HG03196 (cell line): ENCODE data around the gene WFIKKN2.
"Not testable (repeated sequence)": the region's sequence is repeated elsewhere in the genome, so short reads cannot be mapped to it uniquely, and the experiment has no call there.

Experiments
- ATAC-seq: cut with Tn5 transposase; IDR thresholded peaks from one replicate; pipeline ENCODE4 v1.9.1; 2021; ENCODE audit not compliant: unreplicated experiment

WFIKKN2 gene

DNA sequence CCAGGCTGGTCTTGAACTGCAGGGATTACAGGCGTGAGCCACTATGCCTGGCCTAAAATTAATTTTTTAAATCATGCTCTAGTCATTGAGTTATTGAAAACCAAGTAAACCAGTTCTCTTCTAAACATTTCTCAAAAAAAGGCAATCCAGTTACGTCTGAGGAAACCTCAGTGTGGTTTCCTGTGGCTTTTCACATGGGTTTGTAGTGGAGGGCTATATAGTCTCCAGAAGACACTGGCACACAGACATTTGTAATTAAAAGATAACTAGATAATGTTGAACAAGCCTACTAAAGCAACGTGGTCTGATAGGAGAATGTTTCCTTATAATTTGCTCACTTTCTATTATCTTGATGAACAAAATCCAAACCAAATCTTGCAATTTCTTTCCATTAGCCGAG is 36.0 kb downstream of the WFIKKN2 start:
- ATAC-seq, result no peak

DNA sequence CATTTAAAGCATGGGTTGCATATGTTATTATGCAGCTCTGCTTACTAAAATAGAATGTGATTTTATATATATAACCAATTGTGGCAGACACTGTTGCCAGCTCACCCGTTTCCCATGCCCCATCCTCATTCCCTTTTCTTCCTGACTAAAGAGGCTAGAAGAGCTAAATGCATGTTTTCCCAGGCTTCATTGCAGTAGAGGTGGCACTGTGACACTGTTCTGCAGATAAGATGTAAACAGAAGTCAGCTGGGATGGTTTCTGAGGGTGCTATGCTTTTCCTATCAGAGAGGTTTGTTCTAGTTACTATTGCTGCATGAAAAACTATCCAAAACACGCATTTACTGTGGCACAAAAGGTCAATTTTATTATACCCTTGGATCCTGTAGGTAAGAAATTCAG is 36.5 kb downstream of the WFIKKN2 start:
- ATAC-seq, result no peak

DNA sequence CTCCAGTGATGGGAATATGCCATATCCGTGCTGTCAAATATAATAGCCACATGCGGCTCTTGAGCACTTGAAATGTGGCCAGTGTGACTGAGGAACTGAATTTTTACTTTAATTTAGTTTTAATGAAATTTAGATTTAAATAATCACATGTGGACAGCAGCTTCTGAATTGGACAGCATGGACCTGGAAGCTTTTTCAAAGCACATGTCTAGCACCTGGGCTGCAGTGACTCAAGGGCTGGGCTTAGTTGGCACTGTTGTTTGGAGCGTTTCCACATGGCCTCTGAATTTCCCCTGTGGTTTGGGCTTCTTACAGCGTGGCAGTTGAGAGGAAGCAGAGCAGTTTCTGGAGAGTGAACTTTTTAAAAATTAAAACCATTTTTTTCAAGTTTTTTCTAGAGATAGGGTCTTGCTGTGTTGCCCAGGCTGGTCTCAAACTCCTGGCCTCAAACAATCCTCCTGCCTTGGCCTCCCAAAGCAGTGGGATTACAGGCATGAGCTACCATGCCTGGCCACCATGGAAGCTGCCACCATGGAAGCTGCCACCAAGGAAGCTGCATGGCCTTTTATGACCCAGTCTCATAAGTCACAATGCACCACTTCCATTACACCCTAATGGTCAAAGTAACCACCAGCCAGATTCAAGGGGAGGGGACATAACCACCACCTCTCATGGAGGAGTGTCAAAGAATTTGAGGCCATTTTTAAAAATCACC is 37.5 kb downstream of the WFIKKN2 start:
- ATAC-seq, result no peak

DNA sequence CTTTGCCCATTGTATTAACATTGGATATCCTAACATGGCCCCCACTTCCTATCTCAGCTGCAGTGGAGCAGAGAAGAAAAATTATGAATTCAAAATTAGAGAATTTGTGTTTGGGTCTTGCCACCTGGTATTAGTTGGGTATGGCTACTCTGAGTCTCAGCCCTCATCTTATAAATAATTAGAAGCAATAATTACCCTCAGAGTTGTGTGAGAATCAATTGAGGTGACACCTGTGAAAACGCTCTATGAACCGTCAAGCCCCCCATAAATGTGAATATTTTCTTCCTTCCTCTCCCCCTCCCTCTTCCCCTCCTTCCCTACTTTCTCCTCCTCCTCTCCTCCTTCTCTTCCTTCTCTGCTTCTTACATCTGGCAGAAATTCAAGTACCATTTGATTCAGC is 39.7 kb downstream of the WFIKKN2 start:
- no peak for ATAC-seq

DNA sequence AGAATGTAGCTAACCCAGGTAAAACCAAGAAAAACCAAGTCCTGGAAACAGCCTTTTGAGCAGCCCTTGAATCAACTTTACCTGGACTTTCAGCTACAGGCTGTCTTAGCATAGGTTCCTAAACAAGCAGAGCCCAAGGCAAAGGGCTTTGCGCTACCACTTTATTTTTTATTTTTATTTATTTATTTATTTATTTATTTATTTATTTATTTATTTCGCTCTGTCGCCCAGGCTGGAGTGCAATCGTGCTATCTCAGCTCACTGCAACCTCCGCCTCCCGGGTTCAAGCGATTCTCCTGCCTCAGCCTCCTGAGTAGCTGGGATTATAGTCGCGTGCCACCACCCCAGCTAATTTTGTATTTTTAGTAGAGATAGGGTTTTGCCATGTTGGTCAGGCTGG is 41.7 kb downstream of the WFIKKN2 start:
- ATAC-seq, result not testable (repeated sequence)

DNA sequence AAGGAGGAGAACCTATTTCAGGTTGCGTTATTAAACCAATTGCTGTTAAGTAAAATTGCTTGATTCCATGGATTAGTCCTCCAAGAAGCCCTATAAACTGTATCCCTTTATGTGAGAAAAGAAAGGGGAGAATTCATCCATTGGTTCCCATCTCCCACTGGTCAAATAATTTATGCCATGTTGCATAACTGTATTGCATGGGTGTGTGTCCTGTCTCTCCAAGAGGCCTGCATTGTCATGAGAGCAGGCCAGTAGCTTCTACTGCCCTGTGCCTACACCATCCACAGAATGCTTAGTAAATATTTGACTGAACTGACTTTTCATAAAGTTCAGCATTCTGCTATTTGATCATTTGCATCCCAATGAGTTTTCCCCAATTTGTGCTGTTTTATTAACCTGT is 42.5 kb downstream of the WFIKKN2 start:
- ATAC-seq, result no peak

DNA sequence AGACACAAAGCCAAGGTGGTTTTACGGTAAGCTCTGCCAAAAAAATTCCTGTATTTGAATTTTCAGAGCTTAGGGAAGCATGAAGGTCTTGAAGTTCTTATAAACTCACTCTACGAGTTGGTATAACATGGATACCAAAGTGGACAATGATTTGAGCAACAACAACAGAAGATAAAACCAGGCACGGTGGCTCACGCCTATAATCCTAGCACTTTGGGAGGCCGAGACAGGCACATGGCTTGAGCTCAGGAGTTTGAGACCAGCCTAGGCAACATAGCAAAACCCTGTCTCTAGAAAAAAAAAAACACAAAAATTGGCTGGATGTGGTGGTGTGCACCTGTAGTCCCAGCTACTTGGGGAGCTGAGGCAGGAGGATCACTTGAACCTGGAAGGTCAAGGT is 43.7 kb downstream of the WFIKKN2 start:
- no peak for ATAC-seq

DNA sequence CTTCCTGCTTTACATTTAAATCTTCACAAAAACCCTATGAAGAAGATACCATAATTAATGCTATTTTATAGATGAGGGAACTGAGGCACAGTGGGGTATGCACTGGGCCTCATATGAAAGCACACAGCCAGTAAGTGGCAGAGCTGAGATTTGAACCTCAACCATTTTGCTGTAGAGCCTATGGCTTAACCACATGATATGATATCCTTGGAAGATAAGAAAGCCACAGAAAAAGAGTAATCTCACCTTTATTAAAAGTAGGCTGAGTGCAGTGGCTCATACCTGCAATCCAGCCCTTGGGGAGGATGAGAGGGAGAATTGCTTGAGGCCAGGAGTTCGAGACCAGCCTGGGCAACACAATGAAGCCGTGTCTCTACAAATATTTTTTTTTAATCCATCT is 45.8 kb downstream of the WFIKKN2 start:
- ATAC-seq, result no peak

DNA sequence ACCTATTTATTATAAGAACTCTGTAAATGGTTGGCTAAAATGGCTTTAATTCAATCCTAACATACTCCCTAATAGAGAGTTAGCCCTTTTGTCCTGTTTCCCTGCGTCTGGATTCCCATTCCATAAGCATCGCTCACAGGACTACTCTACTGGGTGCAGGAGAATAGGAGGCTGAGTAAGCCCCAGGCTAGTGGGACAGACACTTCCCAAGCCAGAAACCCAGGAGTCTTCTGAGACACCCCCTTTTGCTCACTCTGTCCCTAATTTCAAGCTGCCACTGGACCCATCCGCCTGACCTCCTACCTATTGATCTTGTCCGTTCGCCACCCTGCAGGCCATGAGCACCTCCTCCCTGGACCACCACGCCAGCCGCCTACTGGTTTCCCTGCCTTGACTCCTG is 47.5 kb downstream of the WFIKKN2 start:
- ATAC-seq, result no peak

DNA sequence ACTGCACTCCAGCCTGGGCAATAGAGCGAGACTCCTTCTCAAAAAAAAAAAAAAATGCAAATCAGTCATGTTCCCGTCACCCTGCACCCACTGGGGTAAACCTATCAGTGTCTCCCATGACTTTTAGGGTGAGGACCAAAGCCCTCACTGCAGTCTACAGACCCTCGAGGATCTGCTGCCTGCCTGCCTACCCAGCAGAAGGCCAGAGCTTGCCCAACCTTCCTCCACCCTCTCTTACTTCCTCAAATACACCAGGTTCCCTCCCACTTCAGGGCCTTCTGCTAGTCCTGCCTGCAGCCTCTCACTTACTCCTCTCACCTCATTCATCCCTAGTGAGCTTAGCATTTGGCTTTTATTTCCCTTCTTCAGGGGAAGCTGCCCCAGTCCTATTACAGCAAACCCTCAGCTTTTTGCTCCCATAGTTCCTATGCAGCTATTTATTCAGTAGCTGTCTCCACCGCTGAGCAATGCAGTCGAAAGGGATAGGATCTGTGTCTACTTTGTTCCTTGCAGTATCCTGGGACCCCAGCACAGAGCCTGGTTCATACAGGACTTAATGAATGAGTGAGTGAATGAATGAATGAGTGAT is 48.6 kb downstream of the WFIKKN2 start:
- no peak for ATAC-seq

DNA sequence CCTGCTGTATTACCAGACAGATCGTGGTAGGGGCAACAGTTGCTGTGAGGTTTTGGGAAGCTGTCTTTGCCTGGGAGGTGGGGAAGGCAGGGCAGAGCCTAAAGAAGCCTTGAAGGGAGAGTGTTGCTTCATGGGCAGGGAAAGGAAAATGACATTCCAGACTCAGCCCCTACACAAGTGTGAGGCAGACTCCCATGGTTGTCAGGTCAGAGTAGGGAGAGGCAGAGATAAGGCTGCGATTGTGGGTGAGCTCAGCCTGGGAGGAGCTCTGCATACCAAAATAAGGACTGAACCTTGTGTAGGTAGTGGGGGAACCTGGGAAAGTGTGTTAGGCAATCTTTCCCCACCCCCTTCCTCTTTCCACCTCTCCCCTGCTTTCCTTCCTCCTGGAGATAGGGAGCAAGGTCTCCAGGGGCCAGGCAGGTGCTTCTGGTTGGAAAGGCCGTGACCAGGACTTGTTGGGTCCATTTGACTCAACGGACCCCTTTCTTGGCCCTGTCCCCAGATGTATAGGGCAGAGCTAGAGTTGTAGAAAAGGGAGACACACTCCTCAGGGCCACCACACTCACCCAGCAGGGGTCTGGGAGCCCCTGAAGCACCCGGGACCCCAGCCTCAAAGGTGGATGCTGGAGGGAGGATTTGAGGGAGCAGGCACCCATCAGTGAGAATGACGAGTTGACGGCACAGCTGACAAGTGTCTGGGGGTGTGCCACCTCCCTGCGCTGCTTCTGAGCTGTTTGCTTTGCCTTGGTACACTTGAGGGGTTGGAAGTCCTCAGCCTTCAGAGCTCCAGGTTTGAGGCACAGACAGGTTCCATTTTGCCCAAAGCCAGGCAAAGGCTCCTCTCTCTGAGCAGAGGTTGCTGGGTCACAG is 49.3 kb downstream of the WFIKKN2 start:
- no peak for ATAC-seq

DNA sequence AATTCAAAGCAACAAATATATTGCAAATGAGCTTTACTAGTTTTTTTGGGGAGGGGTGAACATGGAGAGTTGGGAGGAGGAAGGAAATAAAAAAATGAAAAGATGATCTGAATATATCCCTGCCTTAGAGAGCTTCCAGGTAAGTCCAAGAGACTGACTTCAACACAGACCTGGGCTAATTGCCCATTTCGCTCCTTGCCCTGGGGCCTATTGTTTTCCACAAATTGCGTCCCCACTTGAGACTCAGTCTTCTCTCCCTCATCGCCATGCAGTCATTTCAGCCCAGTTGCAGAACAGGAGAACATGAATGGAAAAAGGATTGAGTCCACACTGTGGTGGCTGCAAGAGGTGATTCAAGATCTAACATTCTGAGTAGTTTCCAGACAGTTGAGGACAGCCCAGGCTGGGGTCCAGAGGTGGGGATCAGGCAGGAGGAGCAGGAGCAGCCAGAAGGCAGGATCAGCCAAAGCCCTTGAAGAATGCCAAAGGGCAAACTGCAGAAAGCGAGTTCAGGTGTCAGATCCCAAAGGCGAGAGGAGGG is 52.4 kb downstream of the WFIKKN2 start:
- no peak for ATAC-seq

DNA sequence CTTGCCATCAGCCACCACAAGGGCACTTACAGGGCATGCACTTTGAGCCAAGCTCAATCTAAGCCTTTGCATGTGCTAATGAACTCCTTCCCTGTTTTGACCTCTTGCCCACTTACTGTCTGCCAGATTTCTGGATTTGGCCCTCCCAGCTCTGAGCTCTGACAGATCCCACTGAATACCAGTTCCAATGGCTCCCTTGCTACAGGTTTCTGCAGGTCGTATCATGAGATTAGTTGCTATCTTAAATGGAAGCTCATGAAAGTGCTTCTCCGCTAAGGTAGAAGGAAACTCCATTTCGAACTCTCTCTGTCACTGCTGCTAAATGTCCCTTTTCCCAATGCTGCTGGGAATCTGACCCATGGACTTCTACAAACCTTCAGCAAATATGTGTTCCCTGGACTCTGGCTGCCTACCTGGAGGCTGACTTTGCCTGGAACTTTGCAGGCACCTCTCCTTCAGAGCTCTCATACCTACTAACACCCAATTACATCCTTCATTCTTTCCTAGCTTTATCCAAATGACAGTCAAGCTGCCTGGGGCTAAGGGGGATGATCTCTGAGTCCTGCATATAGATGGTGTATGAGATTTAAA is 54.2 kb downstream of the WFIKKN2 start:
- ATAC-seq, result no peak

DNA sequence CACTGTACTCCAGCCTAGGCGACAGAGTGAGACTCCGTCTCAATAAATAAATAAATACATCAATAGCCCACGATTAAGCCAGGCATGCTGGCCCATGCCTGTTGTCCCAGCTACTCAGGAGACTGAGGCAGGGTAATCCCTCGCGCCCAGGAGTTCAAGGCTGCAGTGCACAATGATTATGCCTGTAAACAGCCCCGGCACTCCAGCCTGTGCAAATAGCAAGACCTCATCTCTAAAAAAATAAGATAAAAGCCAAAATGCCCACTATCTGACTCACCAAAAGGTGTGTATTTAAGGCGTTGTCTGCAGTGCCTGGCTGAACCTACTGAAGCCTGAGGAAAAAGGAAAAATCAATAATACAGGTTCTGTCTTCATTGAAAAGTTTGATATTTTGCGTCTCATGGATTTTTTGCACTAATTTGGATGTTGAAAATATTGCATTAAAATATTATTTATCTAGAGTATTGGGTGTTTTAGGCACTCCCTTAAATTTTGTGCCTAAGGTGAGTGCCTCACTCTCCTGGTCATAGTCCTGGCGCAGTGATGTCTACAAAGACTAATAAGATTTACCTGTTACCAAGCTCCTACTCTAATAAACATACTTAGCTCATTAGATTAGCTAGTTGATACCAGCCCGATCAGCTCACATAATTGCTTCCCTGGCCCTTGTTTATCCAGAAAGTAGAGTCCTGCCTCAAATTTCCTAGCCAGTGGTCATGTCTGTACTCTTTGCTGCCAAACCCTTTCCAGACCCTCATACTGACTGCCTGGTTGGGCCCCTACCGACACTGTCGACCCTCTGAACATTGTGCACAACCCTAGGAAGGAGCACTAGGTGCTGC is 55.5 kb downstream of the WFIKKN2 start:
- no peak for ATAC-seq

DNA sequence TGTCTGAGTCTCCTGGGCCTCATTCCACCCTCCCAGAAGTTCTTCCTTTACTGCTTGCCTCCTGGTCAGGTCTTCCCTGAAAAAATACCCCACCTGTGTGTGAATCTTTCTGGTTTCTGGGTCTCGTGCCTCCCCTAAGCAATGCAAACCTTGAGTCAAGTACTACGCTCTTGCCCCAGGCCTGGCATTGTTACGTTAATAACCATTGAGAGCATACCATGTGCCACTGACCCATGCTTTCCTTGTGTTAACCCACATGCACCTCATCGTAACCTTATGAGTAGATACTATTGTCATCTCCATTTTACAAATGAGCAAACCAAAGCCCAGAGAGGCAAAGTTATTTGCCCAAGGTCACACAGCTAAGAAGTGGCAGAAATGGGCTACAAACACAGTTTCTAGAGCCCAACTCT is 56.2 kb downstream of the WFIKKN2 start:
- ATAC-seq, result no peak
